IPS-20b (cell line): ENCODE data around the gene MLKL.

Experiments
- H3K27ac ChIP-seq: one replicate; pipeline ENCODE4 v1.5.1; 2013; ENCODE audit warnings: low read length
- H3K27me3 ChIP-seq: 2 replicates; pipeline ENCODE4 v1.6.1; 2013; ENCODE audit warnings: mild to moderate bottlenecking, low read length, inconsistent platforms; ENCODE audit not compliant: insufficient read depth
- H3K36me3 ChIP-seq: 2 replicates; pipeline ENCODE4 v1.6.1; 2013; ENCODE audit warnings: low read depth, mild to moderate bottlenecking, inconsistent platforms, low read length, moderate library complexity; ENCODE audit not compliant: insufficient read depth
- H3K4me1 ChIP-seq: 2 replicates; pipeline ENCODE4 v1.6.1; 2013; ENCODE audit warnings: mild to moderate bottlenecking, control low read depth, inconsistent platforms, low read length, moderate library complexity; ENCODE audit not compliant: insufficient read depth
- H3K4me3 ChIP-seq: 2 replicates; pipeline ENCODE4 v1.5.1; 2013; ENCODE audit warnings: mild to moderate bottlenecking, low read length, inconsistent platforms
- H3K9ac ChIP-seq: 2 replicates; pipeline ENCODE4 v1.6.1; 2013; ENCODE audit warnings: low read depth, mild to moderate bottlenecking, inconsistent platforms, low read length, moderate library complexity
- H3K9me3 ChIP-seq: 2 replicates; pipeline ENCODE4 v1.6.1; 2013; ENCODE audit warnings: mild to moderate bottlenecking, low read depth, low read length, inconsistent platforms; ENCODE audit not compliant: insufficient read depth

Gene MLKL

GRCh38 chr16:74740795-74741304, 40.2 kb upstream of the MLKL start:
- H3K4me3 ChIP-seq = no peak overlapping the region
- no peaks in the 10 kb centered on the region for H3K4me1 ChIP-seq
- no peaks in the 10 kb centered on the region for H3K36me3 ChIP-seq
- H3K27me3 ChIP-seq = no peaks in the 10 kb centered on the region
- H3K27ac ChIP-seq = no peak overlapping the region
- no peak overlapping the region for H3K9ac ChIP-seq
- no peaks in the 10 kb centered on the region for H3K9me3 ChIP-seq

- peaks cover 8% of the 10 kb centered on the region; the same call in 1 of the 2 replicates for H3K4me1 ChIP-seq
- H3K9me3 ChIP-seq = no peaks in the 10 kb centered on the region
- no peak overlapping the region for H3K27ac ChIP-seq
- no peaks in the 10 kb centered on the region for H3K27me3 ChIP-seq
- H3K9ac ChIP-seq = no peak overlapping the region
- H3K36me3 ChIP-seq = no peaks in the 10 kb centered on the region
- no peak overlapping the region for H3K4me3 ChIP-seq
These were observed 38.6 kb upstream of the MLKL start for GRCh38 chr16:74739275-74739674.

- H3K9me3 ChIP-seq = no peaks in the 10 kb centered on the region
- H3K27ac ChIP-seq = no peak overlapping the region
- no peaks in the 10 kb centered on the region for H3K27me3 ChIP-seq
- no peak overlapping the region for H3K9ac ChIP-seq
- no peak overlapping the region for H3K4me3 ChIP-seq
- peaks cover 12% of the 10 kb centered on the region; the same call in 1 of the 2 replicates for H3K4me1 ChIP-seq
- no peaks in the 10 kb centered on the region for H3K36me3 ChIP-seq
These were observed 38.2 kb upstream of the MLKL start for GRCh38 chr16:74738816-74739215.

GRCh38 chr16:74738113-74738541, 37.5 kb upstream of the MLKL start:
- H3K27me3 ChIP-seq = no peaks in the 10 kb centered on the region
- no peaks in the 10 kb centered on the region for H3K9me3 ChIP-seq
- H3K9ac ChIP-seq = no peak overlapping the region
- H3K4me1 ChIP-seq = peaks cover 12% of the 10 kb centered on the region; the same call in 1 of the 2 replicates
- H3K27ac ChIP-seq = no peak overlapping the region
- no peaks in the 10 kb centered on the region for H3K36me3 ChIP-seq
- H3K4me3 ChIP-seq = no peak overlapping the region

GRCh38 chr16:74737521-74737920, 36.9 kb upstream of the MLKL start:
- Histone ChIP-seq H3K27ac (no peak overlapping the region), H3K9ac (no peak overlapping the region), H3K9me3 (no peaks in the 10 kb centered on the region)

GRCh38 chr16:74736531-74737157, 36.0 kb upstream of the MLKL start:
- Histone ChIP-seq H3K9me3 (no peaks in the 10 kb centered on the region), H3K4me1 (peaks cover 12% of the 10 kb centered on the region; the same call in 1 of the 2 replicates), H3K27me3 (no peaks in the 10 kb centered on the region), H3K9ac (no peak overlapping the region), H3K36me3 (no peaks in the 10 kb centered on the region), H3K27ac (no peak overlapping the region), H3K4me3 (no peak overlapping the region)

More at GRCh38 chr16:74737521-74737920, 36.9 kb upstream of the MLKL start:
- H3K4me3 ChIP-seq = no peak overlapping the region
- H3K4me1 ChIP-seq = peaks cover 12% of the 10 kb centered on the region; the same call in 1 of the 2 replicates
- H3K27me3 ChIP-seq = no peaks in the 10 kb centered on the region
- H3K36me3 ChIP-seq = no peaks in the 10 kb centered on the region

GRCh38 chr16:74735554-74735953, 34.9 kb upstream of the MLKL start:
- H3K9ac ChIP-seq = no peak overlapping the region
- H3K9me3 ChIP-seq = no peaks in the 10 kb centered on the region
- no peak overlapping the region for H3K27ac ChIP-seq
- H3K36me3 ChIP-seq = no peaks in the 10 kb centered on the region
- H3K27me3 ChIP-seq = no peaks in the 10 kb centered on the region
- peaks cover 15% of the 10 kb centered on the region for H3K4me1 ChIP-seq
- no peak overlapping the region for H3K4me3 ChIP-seq

- Histone ChIP-seq H3K9me3 (no peaks in the 10 kb centered on the region), H3K4me3 (no peak overlapping the region), H3K27me3 (no peaks in the 10 kb centered on the region), H3K27ac (no peak overlapping the region), H3K9ac (peak overlapping the region; percentile 48; the same call in 1 of the 2 replicates), H3K36me3 (no peaks in the 10 kb centered on the region), H3K4me1 (peaks cover 19% of the 10 kb centered on the region)
These were observed 34.4 kb upstream of the MLKL start for GRCh38 chr16:74735162-74735452.

- Histone ChIP-seq H3K4me3 (peak overlapping the region; percentile 9; the same call in 1 of the 2 replicates), H3K27ac (peak overlapping the region; percentile 58), H3K36me3 (no peaks in the 10 kb centered on the region), H3K27me3 (no peaks in the 10 kb centered on the region), H3K4me1 (peaks cover 19% of the 10 kb centered on the region), H3K9ac (peak overlapping the region; percentile 48), H3K9me3 (no peaks in the 10 kb centered on the region)
These were observed 33.9 kb upstream of the MLKL start for GRCh38 chr16:74734361-74735161.

GRCh38 chr16:74732707-74733350, 32.2 kb upstream of the MLKL start:
- H3K36me3 ChIP-seq = no peaks in the 10 kb centered on the region
- H3K9me3 ChIP-seq = no peaks in the 10 kb centered on the region
- no peak overlapping the region for H3K9ac ChIP-seq
- H3K27ac ChIP-seq = no peak overlapping the region
- H3K4me3 ChIP-seq = no peak overlapping the region
- H3K4me1 ChIP-seq = peaks cover 19% of the 10 kb centered on the region
- H3K27me3 ChIP-seq = no peaks in the 10 kb centered on the region

GRCh38 chr16:74731853-74732477, 31.3 kb upstream of the MLKL start:
- Histone ChIP-seq H3K27me3 (no peaks in the 10 kb centered on the region), H3K9ac (no peak overlapping the region), H3K4me3 (no peak overlapping the region), H3K9me3 (peaks cover 5% of the 10 kb centered on the region), H3K4me1 (peaks cover 19% of the 10 kb centered on the region), H3K36me3 (no peaks in the 10 kb centered on the region), H3K27ac (no peak overlapping the region)
